GM13977 (cell line): ENCODE data around the gene DPY19L2.
"Not testable (repeated sequence)": the region's sequence is repeated elsewhere in the genome, so short reads cannot be mapped to it uniquely, and the experiment has no call there.

ENCODE experiments used
- DNase-seq: peaks from one replicate; pipeline ENCODE4 v3.0.0; 2012; ENCODE audit warnings: low spot score
- in situ Hi-C: fragments of 300-500 bp; cut with MboI; formaldehyde crosslinking; loops from one replicate; pipeline ENCODE4 v1.12.0; 2022; ENCODE audit warnings: low sequenced_read_pairs, low pct_unique_long_range_greater_than_20kb, mixed read lengths, inconsistent platforms; ENCODE audit not compliant: unreplicated experiment
- TF ChIP-seq, protein P1 (sequence below): IDR thresholded peaks from 2 replicates; pipeline ENCODE4 v1.5.1; 2012; ENCODE audit warnings: mild to moderate bottlenecking, control low read depth; ENCODE audit not compliant: insufficient read depth; ENCODE audit errors: extremely low read depth, missing control alignments

The DPY19L2 gene

GRCh38 chr12:63685789-63686188, 17.5 kb upstream of the DPY19L2 start:
- not testable (repeated sequence) for DNase-seq
- in situ Hi-C loops: loop anchor here (25.0 kb wide), 1 partner anchor 102 kb away; the partner anchor contains the start of gene RXYLT1

GRCh38 chr12:63682617-63683016, 14.3 kb upstream of the DPY19L2 start:
- in situ Hi-C loops: loop anchor here (25.0 kb wide), 1 partner anchor 105 kb away; the partner anchor contains the start of gene RXYLT1
- DNase-seq: not testable (repeated sequence)

GRCh38 chr12:63680758-63681157, 12.5 kb upstream of the DPY19L2 start:
- not testable (repeated sequence) for DNase-seq
- in situ Hi-C loops: loop anchor here (25.0 kb wide), 1 partner anchor 107 kb away; the partner anchor contains the start of gene RXYLT1

DNA sequence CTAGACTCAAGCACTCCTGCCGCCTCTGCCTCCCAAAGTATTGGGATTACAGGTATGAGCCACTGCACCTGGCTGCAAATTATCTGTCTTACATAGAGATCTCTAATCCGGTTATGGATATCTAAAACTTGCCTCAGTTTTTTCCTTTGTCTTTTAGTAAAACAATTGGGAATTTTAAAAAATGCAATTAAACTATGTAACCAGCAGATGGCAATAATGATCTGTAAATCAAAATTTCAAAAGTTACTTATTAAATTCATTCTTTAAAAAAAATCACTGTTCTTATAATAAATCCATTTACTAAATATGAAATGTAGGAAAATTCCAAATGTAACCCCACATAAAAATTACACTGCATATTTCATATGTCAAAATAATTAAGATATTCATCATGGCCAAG, 4.3 kb upstream of the DPY19L2 start:
- in situ Hi-C loops: not testable (repeated sequence)

DNA sequence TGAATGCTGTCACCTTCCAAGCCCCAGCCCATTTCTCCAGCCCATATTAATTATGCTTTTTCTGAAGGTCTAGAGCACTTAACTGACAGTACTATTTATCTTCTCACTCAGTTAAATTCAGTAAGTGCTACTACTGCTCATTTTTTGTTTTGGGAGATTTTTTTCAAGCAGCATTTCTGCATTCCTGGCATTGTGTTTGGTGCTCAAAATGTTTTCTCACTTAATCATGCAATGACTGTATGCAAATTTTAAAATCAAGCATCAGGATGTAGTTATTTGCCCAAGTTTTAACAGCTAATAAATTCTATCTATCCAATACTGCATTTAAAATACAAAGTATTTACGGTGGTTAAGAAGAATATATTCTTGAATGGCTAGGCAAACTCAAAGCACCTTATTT, 1.6 kb upstream of the DPY19L2 start:
- in situ Hi-C loops, DNase-seq: not testable (repeated sequence)

More for the DNA sequence above, 4.3 kb upstream of the DPY19L2 start:
- not testable (repeated sequence) for DNase-seq
- TF ChIP-seq, protein P1, sequence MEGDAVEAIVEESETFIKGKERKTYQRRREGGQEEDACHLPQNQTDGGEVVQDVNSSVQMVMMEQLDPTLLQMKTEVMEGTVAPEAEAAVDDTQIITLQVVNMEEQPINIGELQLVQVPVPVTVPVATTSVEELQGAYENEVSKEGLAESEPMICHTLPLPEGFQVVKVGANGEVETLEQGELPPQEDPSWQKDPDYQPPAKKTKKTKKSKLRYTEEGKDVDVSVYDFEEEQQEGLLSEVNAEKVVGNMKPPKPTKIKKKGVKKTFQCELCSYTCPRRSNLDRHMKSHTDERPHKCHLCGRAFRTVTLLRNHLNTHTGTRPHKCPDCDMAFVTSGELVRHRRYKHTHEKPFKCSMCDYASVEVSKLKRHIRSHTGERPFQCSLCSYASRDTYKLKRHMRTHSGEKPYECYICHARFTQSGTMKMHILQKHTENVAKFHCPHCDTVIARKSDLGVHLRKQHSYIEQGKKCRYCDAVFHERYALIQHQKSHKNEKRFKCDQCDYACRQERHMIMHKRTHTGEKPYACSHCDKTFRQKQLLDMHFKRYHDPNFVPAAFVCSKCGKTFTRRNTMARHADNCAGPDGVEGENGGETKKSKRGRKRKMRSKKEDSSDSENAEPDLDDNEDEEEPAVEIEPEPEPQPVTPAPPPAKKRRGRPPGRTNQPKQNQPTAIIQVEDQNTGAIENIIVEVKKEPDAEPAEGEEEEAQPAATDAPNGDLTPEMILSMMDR: peak; percentile 20

DNA sequence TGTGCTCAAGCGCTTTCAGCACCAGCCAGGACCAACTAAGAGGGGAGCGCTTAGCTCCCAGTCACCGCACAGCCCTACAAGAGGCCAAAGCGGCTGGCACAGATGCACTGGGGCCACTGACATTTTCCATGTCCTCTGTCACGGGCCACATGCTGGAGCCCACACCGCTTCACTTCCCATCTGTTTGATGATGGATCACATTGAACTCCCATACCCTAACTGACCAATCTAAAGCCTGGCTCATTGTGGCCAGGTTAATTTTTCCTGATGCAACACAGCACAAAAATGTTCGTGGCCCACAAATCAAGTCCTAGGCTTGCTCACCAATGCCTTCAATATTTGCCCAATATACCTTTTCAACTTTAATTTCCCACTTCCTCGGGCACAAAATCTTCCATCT, 1.1 kb upstream of the DPY19L2 start:
- DNase-seq, in situ Hi-C loops: not testable (repeated sequence)

GRCh38 chr12:63668800-63669365, 590 bp upstream of the DPY19L2 start:
- in situ Hi-C loops: not testable (repeated sequence)

DNA sequence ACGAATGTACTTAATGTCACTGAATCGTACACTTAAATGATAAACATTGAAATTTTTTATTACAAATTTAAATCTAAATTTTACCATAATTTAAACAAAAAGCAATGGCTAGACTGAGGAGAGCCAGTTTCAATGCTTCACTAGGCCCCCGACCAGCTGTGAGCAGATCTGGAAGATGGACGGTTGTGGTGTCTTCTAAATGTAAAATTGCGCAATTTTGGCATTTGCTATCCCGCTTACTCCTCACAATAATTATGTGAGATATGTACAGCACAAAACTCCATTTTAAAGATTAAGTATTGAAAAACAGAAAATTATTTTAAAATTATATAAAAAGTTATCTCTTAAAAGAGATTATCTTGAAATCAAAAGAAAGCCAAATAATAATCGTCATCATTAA, 5.3 kb downstream of the DPY19L2 start:
- DNase-seq, in situ Hi-C loops: not testable (repeated sequence)

More at GRCh38 chr12:63668800-63669365, 590 bp upstream of the DPY19L2 start:
- peak; percentile 10 for DNase-seq

DNA sequence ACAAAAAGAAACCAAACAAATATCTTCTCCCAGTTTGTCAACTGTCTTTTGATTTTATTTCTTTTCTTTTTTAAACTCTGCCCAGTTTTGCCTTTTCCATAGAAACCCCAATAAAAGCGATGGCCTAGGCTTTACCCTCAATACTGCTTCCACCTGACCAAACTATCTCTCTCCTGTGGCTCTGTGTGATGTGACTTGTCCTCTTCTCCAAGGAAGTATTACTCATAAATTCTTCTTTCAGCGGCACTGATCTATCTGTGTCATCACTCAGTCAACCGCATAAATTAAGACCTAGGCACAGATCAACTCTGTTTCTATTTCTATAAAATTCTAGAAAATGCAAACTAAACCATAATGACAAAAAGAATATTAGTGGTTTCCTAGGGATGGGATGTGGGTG, 9.8 kb downstream of the DPY19L2 start:
- DNase-seq, in situ Hi-C loops: not testable (repeated sequence)

DNA sequence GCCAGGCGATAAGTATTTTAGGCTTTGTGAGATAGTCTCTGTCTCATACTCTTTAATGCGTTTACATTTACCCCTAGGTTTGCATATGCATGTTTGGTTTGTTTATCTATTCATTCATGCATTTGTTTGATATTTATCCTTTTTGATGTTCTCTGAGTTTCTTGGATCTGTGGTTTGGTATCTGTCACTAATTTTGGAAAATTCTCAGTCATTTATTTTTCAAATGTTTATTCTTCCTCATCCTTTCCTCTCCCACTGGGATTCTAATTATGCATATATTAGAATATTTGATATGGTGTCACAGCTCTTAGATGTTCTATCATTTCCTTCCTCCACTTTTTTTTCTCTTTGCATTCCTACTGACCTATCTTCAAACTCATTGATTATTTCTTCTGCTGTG, 11.9 kb downstream of the DPY19L2 start:
- DNase-seq, in situ Hi-C loops: not testable (repeated sequence)

DNA sequence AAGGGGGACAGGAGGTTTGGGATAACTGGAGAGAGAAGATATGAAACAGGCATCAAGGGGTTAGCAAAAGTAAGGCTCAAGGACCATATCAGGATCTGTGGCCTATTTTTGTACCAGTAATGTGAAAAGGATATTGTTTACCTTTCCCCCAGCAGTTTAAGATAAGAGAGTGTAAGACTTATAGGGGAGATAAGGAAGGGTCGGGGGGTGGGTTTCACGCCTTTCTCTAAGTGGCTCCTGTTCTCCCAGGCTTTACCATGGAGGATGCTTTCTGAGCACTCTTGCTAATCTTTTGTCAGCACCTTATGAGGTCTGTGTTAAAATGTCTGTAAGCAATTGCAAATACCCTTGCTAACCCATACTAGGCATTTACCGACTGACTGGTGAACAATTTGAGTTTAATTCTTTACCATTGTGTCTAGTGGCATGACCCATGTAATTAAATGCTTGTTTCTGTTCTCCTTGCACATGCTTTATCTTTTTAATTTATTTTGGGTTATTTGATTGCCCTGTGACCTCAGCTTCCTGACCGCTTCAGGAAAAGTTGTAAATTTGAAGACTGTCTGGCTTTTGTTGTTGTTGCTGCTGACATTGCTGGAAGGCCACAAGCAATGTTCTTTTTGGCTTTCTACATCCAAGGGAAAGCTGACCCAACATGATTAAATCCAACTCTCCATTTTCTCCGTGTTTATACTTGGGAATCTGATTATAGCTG, 12.6 kb downstream of the DPY19L2 start:
- in situ Hi-C loops, DNase-seq: not testable (repeated sequence)

GRCh38 chr12:63654481-63654880, 13.8 kb downstream of the DPY19L2 start:
- DNase-seq, in situ Hi-C loops: not testable (repeated sequence)

DNA sequence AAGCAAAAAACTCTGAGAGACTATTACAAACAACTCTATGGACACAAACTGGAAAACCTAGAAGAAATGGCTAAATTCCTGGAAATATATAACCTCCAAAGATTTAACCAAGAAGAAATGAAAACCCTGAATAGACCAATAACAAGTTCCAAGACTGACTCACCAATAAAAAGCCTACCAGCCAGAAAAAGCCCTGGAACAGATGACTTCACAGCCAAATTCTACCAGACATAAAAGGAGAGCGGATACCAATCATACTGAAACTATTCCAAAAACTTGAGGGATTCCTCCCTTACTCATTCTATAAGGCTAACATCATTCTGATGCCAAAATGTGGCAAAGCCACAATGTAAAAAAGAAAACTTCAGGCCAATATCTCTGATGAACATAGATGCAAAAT, 18.8 kb downstream of the DPY19L2 start:
- DNase-seq, in situ Hi-C loops: not testable (repeated sequence)

DNA sequence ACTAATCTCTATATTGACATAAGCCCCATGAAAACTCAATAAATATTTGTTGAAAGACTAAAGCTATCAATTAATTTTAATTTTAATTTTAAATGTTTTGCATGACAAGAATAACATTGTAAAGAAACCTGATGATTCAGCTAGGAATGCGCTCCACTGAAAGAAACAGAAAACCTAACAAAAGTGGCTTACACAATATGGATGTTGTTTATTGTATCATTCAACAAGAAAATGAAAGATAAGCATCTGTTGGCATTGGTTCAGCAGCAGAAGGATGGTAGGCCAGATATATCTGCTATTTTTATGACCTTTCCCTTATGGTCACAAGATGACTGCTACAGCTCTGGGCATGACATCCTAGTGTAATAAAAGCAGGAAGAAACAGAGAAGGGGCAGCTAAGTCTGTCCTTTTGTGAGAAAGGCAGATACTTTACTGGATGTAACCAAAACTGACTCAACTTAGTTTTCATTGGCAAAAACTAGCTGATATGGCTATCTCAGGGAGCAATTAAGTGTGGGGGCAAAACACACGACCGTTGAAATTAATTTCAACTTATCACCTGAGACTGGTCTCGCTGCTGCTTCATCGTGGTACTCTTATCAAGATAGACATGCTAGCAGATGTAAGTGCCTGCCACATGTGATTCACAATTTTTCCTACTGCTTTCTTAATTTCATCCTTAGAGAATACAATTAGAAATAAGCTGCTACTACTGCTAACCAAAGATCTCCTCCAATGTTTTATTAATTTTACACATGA, 24.7 kb downstream of the DPY19L2 start:
- in situ Hi-C loops, DNase-seq: not testable (repeated sequence)

DNA sequence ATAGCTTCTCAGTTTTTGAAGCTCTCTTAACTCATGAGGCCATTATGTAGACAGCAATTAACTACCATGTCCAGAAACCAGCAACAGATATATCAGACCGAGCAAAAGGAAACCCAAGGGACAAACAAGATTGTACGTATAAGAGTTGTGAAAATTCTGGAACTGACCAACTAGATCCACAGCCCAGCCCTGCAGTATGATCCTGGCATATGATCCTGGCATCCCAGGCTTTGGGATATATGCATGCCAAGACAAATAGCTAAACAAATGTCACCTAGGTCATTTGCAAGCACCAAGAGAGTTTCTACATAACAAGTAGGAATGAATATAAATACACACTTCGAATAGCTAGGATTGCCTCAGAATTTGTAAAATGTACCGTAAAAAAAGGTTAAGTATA, 44.0 kb downstream of the DPY19L2 start:
- in situ Hi-C loops, DNase-seq: not testable (repeated sequence)

DNA sequence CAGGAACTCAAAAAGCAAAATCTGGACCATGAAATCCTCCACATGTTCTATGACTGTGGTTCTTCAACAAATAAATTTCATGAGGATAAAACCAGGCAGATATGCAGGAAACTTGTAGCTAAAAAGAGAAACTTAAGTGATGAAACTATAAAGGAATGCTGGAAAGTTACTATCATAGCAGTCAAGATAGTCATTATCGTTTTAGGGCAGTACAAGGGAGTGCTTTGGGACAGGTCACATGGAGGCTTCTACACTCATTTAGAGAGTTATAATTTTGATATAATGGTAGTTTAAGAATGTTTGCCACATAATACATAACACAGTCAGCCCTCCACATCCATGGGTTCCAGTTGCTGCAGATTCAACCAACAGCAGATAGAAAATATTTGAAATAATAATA, 52.7 kb downstream of the DPY19L2 start:
- in situ Hi-C loops, DNase-seq: not testable (repeated sequence)

DNA sequence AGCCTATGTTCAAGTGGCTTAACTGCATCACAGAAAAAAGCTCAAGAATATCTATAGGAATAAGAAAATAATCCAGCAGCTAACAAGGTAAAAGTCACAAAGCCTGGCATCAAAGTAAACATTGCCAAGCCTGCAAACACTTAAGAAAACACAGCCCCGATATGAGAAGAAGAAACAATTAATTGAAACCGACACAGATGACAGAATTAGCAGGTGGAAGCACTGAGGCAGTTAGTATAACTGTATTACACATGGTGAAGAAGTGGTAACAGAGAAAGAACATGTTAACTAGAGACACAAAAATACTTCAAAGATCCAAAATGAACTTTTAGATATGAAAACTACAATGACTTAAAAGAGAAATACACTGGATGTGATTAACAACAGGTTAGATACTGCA, 57.0 kb downstream of the DPY19L2 start:
- DNase-seq, in situ Hi-C loops: not testable (repeated sequence)
